CD8-positive, alpha-beta memory T cell (primary cell): ENCODE data around the gene SLC9C2. TPM values are rescaled to one million over a fixed set of nuclear protein-coding genes. Genes with fewer than 3 reads are reported as not detected.
A peak's percentile ranks its signal among the peaks of the same experiment; 100 is the strongest.

Experiments
- CTCF ChIA-PET: fragments of 350-600 bp; sonication (Branson Sonifier 250); formaldehyde crosslinking; loops from one replicate; lab custom pipeline; 2021; ENCODE audit warnings: antibody characterized with exemption; lab: Charles Lee
- POLR2A ChIA-PET: fragments of 350-600 bp; sonication (Branson Sonifier 250); formaldehyde crosslinking; loops from one replicate; lab custom pipeline; 2021; ENCODE audit warnings: antibody characterized with exemption; lab: Charles Lee
- DNase-seq, 5 donors: peaks; one replicate each; pipeline versions ENCODE4 v3.0.0 to v3.0.0-alpha.2; 2020 to 2022; ENCODE audit warnings: mixed read lengths in 1 of 5
- H3K27ac ChIP-seq: one replicate; pipeline ENCODE4 v1.7.0; 2013; ENCODE audit warnings: low read depth, mild to moderate bottlenecking, low read length, moderate library complexity
- H3K27me3 ChIP-seq: 2 replicates; pipeline ENCODE4 v1.7.0; 2013; ENCODE audit warnings: low read length, mild to moderate bottlenecking; ENCODE audit not compliant: insufficient read depth, poor library complexity, severe bottlenecking
- H3K36me3 ChIP-seq: 2 replicates; pipeline ENCODE4 v1.7.0; 2013; ENCODE audit warnings: mild to moderate bottlenecking, low read length, moderate library complexity; ENCODE audit not compliant: insufficient read depth
- H3K4me1 ChIP-seq: 2 replicates; pipeline ENCODE4 v1.7.0; 2013; ENCODE audit warnings: mild to moderate bottlenecking, low read length, moderate library complexity; ENCODE audit not compliant: insufficient read depth
- H3K4me3 ChIP-seq: 2 replicates; pipeline ENCODE4 v1.7.0; 2013; ENCODE audit warnings: mild to moderate bottlenecking, low read length
- H3K9me3 ChIP-seq: 2 replicates; pipeline ENCODE4 v1.7.0; 2013; ENCODE audit warnings: mild to moderate bottlenecking, low read length
- H3K27ac Mint-ChIP-seq, 8 donors: one replicate each; pipeline ENCODE4 v1.8.0; 2020 to 2021; ENCODE audit warnings: mixed read lengths in 8 of 8, mild to moderate bottlenecking in 6 of 8, inconsistent platforms in 3 of 8, moderate library complexity in 3 of 8
- H3K27me3 Mint-ChIP-seq, 2 donors: one replicate each; pipeline ENCODE4 v1.8.0; 2020 to 2021; ENCODE audit warnings: mixed read lengths in 2 of 2, mild to moderate bottlenecking in 1 of 2, moderate library complexity in 1 of 2
- H3K36me3 Mint-ChIP-seq, 3 donors: one replicate each; pipeline ENCODE4 v1.8.0; 2020 to 2021; ENCODE audit warnings: mixed read lengths in 3 of 3, inconsistent platforms in 1 of 3, mild to moderate bottlenecking in 1 of 3
- H3K4me1 Mint-ChIP-seq, 3 donors: one replicate each; pipeline ENCODE4 v1.8.0; 2020 to 2021; ENCODE audit warnings: mixed read lengths in 3 of 3, inconsistent platforms in 1 of 3, mild to moderate bottlenecking in 1 of 3
- H3K4me3 Mint-ChIP-seq, 7 donors: one replicate each; pipeline ENCODE4 v1.8.0; 2020 to 2021; ENCODE audit warnings: mixed read lengths in 7 of 7, mild to moderate bottlenecking in 6 of 7, moderate library complexity in 4 of 7, inconsistent platforms in 2 of 7
- H3K9me3 Mint-ChIP-seq, 5 donors: one replicate each; pipeline ENCODE4 v1.8.0; 2020 to 2022; ENCODE audit warnings: mixed read lengths in 5 of 5, mild to moderate bottlenecking in 3 of 5, moderate library complexity in 2 of 5, inconsistent platforms in 1 of 5
- polyA plus RNA-seq: library from polyadenylated mRNA; unstranded; fragments of 300-500 nt; fragmentation: Illumina TruSeq; gene quantifications from one replicate; pipeline ENCODE4 v1.2.3, GENCODE V29; 2021
- total RNA-seq, 2 experiments: library from RNA; stranded (reverse); gene quantifications; one replicate each; pipeline ENCODE4 v1.2.3, GENCODE V29; 2021

SLC9C2 gene
- total and polyA plus RNA-seq, 3 experiments from 2014 or later = not detected

- POLR2A ChIA-PET = no interaction called here
- H3K27ac ChIP-seq = no peak overlapping the region
Measured at GRCh38 chr1:173489929-173490328, 112.9 kb downstream of the SLC9C2 start.

GRCh38 chr1:173489149-173489600, 113.7 kb downstream of the SLC9C2 start:
- Mint-ChIP-seq H3K27ac (peak overlapping the region in 2 of 8 donors; percentile 39 to 74), H3K36me3 (peaks cover 26 to 61% (median 34%) of the 10 kb centered on the region in 3 donors), H3K9me3 (peaks cover 0 to 2% (median 0%) of the 10 kb centered on the region in 5 donors), H3K4me1 (peaks cover 0 to 13% (median 0%) of the 10 kb centered on the region in 3 donors), H3K4me3 (no peak overlapping the region), H3K27me3 (no peaks in the 10 kb centered on the region)
- Histone ChIP-seq H3K9me3 (no peaks in the 10 kb centered on the region), H3K36me3 (peaks cover 44% of the 10 kb centered on the region), H3K27ac (no peak overlapping the region), H3K4me3 (no peak overlapping the region), H3K4me1 (no peaks in the 10 kb centered on the region), H3K27me3 (no peaks in the 10 kb centered on the region)
- POLR2A ChIA-PET = no interaction called here
- no peak for DNase-seq
- CTCF ChIA-PET = no interaction called here

More at GRCh38 chr1:173489929-173490328, 112.9 kb downstream of the SLC9C2 start:
- peaks cover 0 to 8% (median 0%) of the 10 kb centered on the region in 3 donors for H3K4me1 Mint-ChIP-seq
- no peak overlapping the region for H3K27ac Mint-ChIP-seq
- H3K27me3 Mint-ChIP-seq = no peaks in the 10 kb centered on the region
- H3K4me3 Mint-ChIP-seq = no peak overlapping the region
- peaks cover 21 to 53% (median 33%) of the 10 kb centered on the region in 3 donors for H3K36me3 Mint-ChIP-seq
- Histone ChIP-seq H3K36me3 (peaks cover 37% of the 10 kb centered on the region), H3K9me3 (no peaks in the 10 kb centered on the region), H3K4me3 (no peak overlapping the region), H3K27me3 (no peaks in the 10 kb centered on the region), H3K4me1 (no peaks in the 10 kb centered on the region)
- peaks cover 0 to 2% (median 0%) of the 10 kb centered on the region in 5 donors for H3K9me3 Mint-ChIP-seq
- no peak for DNase-seq
- CTCF ChIA-PET = no interaction called here

- Histone ChIP-seq H3K36me3 (peaks cover 45% of the 10 kb centered on the region), H3K4me1 (no peaks in the 10 kb centered on the region), H3K9me3 (no peaks in the 10 kb centered on the region), H3K27ac (no peak overlapping the region), H3K4me3 (no peak overlapping the region), H3K27me3 (no peaks in the 10 kb centered on the region)
- CTCF ChIA-PET = no interaction called here
- H3K27me3 Mint-ChIP-seq = no peaks in the 10 kb centered on the region
- DNase-seq = no peak
- H3K4me1 Mint-ChIP-seq = peaks cover 0 to 13% (median 0%) of the 10 kb centered on the region in 3 donors
- no peak overlapping the region for H3K4me3 Mint-ChIP-seq
- peak overlapping the region in 1 of 8 donors; percentile 62 for H3K27ac Mint-ChIP-seq
- no peaks in the 10 kb centered on the region for H3K9me3 Mint-ChIP-seq
- POLR2A ChIA-PET = no interaction called here
- H3K36me3 Mint-ChIP-seq = peaks cover 21 to 69% (median 34%) of the 10 kb centered on the region in 3 donors
Measured at GRCh38 chr1:173488001-173488400, 114.9 kb downstream of the SLC9C2 start.

- H3K36me3 Mint-ChIP-seq = peaks cover 21 to 94% (median 47%) of the 10 kb centered on the region in 3 donors
- no peak overlapping the region for H3K4me3 Mint-ChIP-seq
- DNase-seq = no peak
- Histone ChIP-seq H3K4me1 (no peaks in the 10 kb centered on the region), H3K9me3 (no peaks in the 10 kb centered on the region), H3K27ac (no peak overlapping the region), H3K36me3 (peaks cover 64% of the 10 kb centered on the region), H3K27me3 (no peaks in the 10 kb centered on the region), H3K4me3 (no peak overlapping the region)
- peaks cover 1 to 25% (median 13%) of the 10 kb centered on the region in 3 donors for H3K4me1 Mint-ChIP-seq
- no peaks in the 10 kb centered on the region for H3K27me3 Mint-ChIP-seq
- no peaks in the 10 kb centered on the region for H3K9me3 Mint-ChIP-seq
- CTCF ChIA-PET = no interaction called here
- peak overlapping the region in 1 of 8 donors; percentile 55 for H3K27ac Mint-ChIP-seq
- POLR2A ChIA-PET = interaction anchor here (1.1 kb wide), 1 partner anchor 9 kb away, joined by 3 read pairs; the partner anchor contains the start of gene PRDX6
Measured at GRCh38 chr1:173485401-173485800, 117.5 kb downstream of the SLC9C2 start.

GRCh38 chr1:173484276-173484675, 118.6 kb downstream of the SLC9C2 start:
- Mint-ChIP-seq H3K36me3 (peaks cover 21 to 94% (median 47%) of the 10 kb centered on the region in 3 donors), H3K4me3 (no peak overlapping the region), H3K4me1 (peaks cover 12 to 36% (median 24%) of the 10 kb centered on the region in 3 donors), H3K27me3 (no peaks in the 10 kb centered on the region), H3K9me3 (no peaks in the 10 kb centered on the region), H3K27ac (peak overlapping the region in 1 of 8 donors; percentile 28)
- peaks cover 8% of the 10 kb centered on the region for H3K4me1 ChIP-seq
- ChIA-PET CTCF (no interaction called here), POLR2A (no interaction called here)
- peaks cover 64% of the 10 kb centered on the region for H3K36me3 ChIP-seq
- no peak overlapping the region for H3K27ac ChIP-seq
- no peaks in the 10 kb centered on the region for H3K27me3 ChIP-seq
- H3K9me3 ChIP-seq = no peaks in the 10 kb centered on the region
- DNase-seq = no peak
- H3K4me3 ChIP-seq = no peak overlapping the region

GRCh38 chr1:173482683-173483082, 120.2 kb downstream of the SLC9C2 start:
- no peaks in the 10 kb centered on the region for H3K27me3 Mint-ChIP-seq
- H3K4me3 Mint-ChIP-seq = no peak overlapping the region
- no peaks in the 10 kb centered on the region for H3K9me3 Mint-ChIP-seq
- POLR2A ChIA-PET = no interaction called here
- no peaks in the 10 kb centered on the region for H3K27me3 ChIP-seq
- H3K4me1 ChIP-seq = peaks cover 19% of the 10 kb centered on the region
- H3K27ac ChIP-seq = no peak overlapping the region
- peaks cover 26 to 48% (median 40%) of the 10 kb centered on the region in 3 donors for H3K4me1 Mint-ChIP-seq
- H3K9me3 ChIP-seq = no peaks in the 10 kb centered on the region
- no peak for DNase-seq
- peaks cover 21 to 80% (median 32%) of the 10 kb centered on the region in 3 donors for H3K36me3 Mint-ChIP-seq
- H3K36me3 ChIP-seq = peaks cover 53% of the 10 kb centered on the region
- no peak overlapping the region for H3K4me3 ChIP-seq
- CTCF ChIA-PET = no interaction called here
- H3K27ac Mint-ChIP-seq = no peak overlapping the region

- peaks cover 28 to 51% (median 45%) of the 10 kb centered on the region in 3 donors for H3K4me1 Mint-ChIP-seq
Measured at GRCh38 chr1:173481195-173481772, 121.6 kb downstream of the SLC9C2 start.

GRCh38 chr1:173479649-173480048, 123.2 kb downstream of the SLC9C2 start:
- Histone ChIP-seq H3K27me3 (no peaks in the 10 kb centered on the region), H3K36me3 (peaks cover 25% of the 10 kb centered on the region), H3K4me3 (no peak overlapping the region), H3K4me1 (peaks cover 34% of the 10 kb centered on the region), H3K27ac (peak overlapping the region; percentile 92), H3K9me3 (no peaks in the 10 kb centered on the region)
- POLR2A ChIA-PET = no interaction called here
- CTCF ChIA-PET = no interaction called here
- H3K9me3 Mint-ChIP-seq = no peaks in the 10 kb centered on the region
- H3K4me1 Mint-ChIP-seq = peaks cover 44 to 65% (median 61%) of the 10 kb centered on the region in 3 donors
- no peak for DNase-seq
- peak overlapping the region in 3 of 8 donors; percentile 17 to 94 (median 64) for H3K27ac Mint-ChIP-seq
- H3K27me3 Mint-ChIP-seq = no peaks in the 10 kb centered on the region
- peaks cover 5 to 55% (median 17%) of the 10 kb centered on the region in 3 donors for H3K36me3 Mint-ChIP-seq
- H3K4me3 Mint-ChIP-seq = peak overlapping the region in 1 of 7 donors; percentile 97

More at GRCh38 chr1:173481195-173481772, 121.6 kb downstream of the SLC9C2 start:
- DNase-seq = no peak
- Mint-ChIP-seq H3K27me3 (no peaks in the 10 kb centered on the region), H3K4me3 (peak overlapping the region in 1 of 7 donors; percentile 54), H3K36me3 (peaks cover 15 to 71% (median 24%) of the 10 kb centered on the region in 3 donors), H3K27ac (peak overlapping the region in 5 of 8 donors; percentile 0 to 84 (median 6)), H3K9me3 (no peaks in the 10 kb centered on the region)
- ChIA-PET POLR2A (no interaction called here), CTCF (interaction anchor here (1.4 kb wide), 1 partner anchor 50 kb away, joined by 3 read pairs; no protein-coding TSS in a partner anchor)
- Histone ChIP-seq H3K27ac (no peak overlapping the region), H3K36me3 (peaks cover 41% of the 10 kb centered on the region), H3K9me3 (no peaks in the 10 kb centered on the region), H3K4me3 (no peak overlapping the region), H3K4me1 (peaks cover 20% of the 10 kb centered on the region), H3K27me3 (no peaks in the 10 kb centered on the region)
